Cerebellar nuclear complex (tissue), 1 donor: ENCODE results near the gene GNG2.

Experiments used
- DNase-seq, 2 experiments: peaks; one replicate each; lab custom pipeline; 2025; lab: John Stamatoyannopoulos, UW

The GNG2 gene

DNA sequence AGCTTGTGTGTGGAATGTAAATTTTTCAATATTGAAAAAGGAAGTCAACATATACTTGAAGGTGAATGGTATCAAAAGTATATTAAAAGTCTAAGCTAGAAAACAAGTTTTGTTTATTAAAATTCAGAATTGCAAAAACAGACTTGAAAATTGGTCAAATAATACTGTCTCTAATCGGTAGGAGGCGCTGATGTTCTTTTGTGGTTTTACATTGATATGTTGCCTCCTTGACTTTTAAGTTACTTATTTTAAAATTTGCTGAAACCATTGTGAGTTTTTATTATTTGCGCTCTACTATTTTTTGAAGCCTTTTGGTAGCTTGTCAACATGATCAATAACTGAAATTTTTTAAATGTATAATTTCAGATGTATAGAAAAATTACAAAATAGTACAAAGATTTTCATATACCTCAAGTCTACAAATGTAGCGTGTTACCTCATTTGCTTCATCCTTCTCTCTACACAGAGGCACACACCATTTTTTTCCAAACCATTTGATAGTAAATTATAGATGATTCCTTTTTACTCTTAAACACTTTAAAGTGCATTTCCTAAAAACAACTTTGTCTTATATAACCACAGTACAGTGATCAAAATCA is 135.8 kb downstream of the GNG2 start:
- no peak for DNase-seq

DNA sequence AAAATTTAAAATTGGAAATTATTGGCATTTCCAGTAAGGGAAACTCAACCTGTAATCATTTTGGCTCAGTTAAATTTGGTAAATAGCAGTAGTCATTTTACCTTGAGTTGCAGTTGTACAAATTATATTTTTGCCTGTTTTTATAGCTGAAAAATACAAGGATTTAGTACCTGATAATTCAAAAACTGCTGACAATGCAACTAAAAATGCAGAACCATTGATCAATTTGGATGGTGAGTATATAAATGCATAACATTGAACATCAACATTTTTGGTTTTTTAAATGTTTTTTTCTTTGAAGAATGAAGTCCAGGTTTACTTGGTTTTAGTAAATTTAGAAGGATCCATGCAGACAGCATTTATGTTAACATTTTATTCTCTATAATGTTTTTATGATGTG is 137.9 kb downstream of the GNG2 start:
- no peak for DNase-seq

DNA sequence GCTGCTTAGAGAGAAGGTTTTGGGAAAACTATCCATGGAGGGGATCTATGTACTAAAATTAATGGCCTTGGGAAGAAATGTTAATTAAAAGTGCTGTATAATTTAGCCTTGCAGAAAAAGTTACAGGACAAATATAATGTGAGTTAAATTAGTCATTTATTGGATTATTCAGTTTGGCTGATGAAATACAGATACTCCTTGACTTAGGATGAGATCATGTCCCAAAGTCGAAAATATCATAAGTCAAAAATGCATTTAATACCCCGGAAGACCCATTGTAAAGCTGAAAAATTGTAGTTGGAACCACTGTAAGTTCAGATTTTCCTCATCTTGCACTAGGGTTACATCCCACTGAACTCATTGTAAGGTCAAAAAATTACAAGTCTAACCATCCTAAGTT is 138.7 kb downstream of the GNG2 start:
- DNase-seq = no peak

DNA sequence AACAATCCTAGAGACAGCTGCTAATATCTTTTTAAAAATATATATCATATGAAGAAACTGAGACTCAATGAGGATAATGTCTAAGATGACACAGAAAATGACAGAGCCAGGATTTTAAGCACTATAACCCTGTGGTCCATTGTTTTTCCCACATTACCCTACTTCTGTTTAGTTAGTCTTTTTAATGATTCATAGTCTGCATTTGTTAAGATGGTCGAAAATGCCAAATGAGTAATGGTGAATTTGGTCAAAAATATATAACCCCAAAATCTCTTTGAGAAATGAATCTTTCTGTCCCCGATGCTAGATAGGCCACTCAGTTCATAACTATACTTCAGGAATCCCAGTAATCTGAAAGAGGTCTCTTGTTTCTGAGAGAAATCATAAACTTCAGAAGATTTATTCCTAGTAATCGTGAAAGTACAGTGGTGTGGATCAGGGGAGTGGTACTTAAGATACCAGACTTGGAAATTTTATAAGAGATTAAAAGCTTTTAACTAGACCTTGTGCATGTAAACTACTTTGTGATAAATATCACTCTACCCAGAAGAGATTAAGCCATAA is 139.7 kb downstream of the GNG2 start:
- DNase-seq = no peak

DNA sequence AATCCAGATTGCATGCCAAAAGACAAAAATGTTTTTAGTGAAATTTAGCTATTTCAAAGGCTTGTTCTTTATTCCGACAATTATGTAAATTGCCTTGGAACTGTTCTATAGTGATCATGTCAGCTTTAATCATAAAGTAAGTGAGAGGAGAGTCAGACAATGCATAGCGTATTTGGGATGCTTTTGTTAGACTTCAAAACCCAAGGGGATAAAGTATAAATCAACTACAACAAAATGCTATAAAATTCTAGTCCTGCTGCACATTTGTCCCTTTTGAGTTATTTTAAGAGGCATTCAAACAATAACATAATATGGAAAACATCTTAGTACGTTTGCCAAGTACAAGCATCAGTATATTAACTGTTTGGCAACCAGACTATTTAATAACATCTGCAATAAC is 140.3 kb downstream of the GNG2 start:
- DNase-seq = no peak

GRCh38 chr14:52002542-52002941 is 142.1 kb downstream of the GNG2 start:
- DNase-seq = no peak

DNA sequence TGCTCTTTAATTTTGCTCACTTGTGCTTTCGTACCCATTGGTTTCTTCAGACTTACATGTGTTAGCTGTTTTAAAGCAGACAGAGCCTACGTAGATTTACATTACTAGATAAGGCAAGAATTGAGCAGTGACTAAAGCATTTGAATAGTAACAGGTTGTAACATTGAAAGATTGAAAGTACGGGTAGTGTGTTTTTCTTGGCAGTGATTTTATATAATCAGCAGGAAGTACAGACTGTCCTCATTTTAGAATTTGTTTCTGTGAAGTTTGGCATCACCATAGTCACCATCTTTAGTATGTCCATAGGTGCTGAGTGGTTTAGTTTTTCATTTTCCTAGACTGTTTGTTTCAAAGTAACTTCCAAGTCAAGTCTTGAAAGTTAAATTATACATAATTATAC is 142.9 kb downstream of the GNG2 start:
- DNase-seq = no peak

GRCh38 chr14:52005625-52006024 is 145.2 kb downstream of the GNG2 start:
- no peak for DNase-seq

DNA sequence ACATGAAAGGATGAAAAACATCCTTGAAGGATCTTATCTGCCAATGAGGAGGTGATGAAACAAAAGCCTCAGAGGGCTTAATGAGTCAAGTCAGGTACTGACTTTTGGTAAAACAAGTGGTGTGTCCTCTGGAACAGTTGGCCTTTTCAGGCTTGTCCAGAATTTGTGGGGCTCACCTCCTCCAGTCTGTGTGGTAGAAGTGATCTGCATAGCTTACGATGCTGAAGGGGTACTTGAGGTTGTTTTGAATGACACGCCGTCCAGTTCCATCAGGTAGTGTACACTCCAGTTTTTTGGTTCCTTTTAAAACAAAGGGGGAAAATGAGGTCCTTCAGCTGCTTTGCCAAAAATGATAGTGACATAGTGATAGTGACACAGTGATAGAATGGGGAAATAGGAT is 145.9 kb downstream of the GNG2 start:
- no peak for DNase-seq

GRCh38 chr14:52007211-52007610 is 146.8 kb downstream of the GNG2 start:
- no peak for DNase-seq

GRCh38 chr14:52007637-52008036 is 147.2 kb downstream of the GNG2 start:
- no peak for DNase-seq

DNA sequence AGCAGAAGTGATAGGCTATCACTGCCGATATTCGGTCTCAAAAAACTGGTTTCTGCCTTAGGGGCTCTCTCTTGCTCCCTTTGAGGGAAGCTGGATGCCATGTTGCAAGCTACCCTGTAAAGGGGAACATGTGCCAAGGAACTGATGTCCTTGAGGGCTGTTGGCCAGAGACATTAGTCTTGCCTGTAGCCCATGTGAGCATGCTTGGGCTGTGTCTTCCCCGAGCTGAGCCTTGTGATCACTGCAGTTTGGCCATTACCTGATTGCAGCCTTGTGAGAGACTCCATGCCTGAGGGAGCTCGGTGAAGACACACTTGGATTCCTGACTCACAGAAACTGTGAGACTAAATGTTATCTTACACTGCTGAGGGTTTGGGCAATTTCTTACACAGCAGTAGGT is 147.7 kb downstream of the GNG2 start:
- DNase-seq = no peak

GRCh38 chr14:52010173-52010693 is 149.8 kb downstream of the GNG2 start:
- no peak for DNase-seq

- no peak for DNase-seq
Measured at GRCh38 chr14:52011523-52011922, 151.1 kb downstream of the GNG2 start.

DNA sequence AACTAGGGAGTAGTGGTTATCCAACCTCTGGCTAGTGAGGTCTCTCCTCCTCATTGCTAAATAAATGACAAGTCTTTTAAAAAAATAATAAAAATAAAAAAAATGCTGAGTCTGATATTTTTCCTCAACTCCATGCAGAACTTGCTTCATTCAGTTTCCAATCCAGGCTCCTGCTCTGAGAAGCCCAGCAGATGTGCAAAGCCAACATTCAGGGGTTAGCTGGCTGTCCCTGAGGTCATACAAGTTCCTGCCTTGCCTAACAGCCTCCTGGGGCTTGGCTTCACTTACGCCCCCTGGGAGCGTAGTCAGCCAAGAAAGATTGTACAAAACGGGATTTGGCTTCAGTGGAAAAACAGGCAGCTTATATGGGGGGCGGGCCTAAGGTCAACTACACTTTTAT is 152.2 kb downstream of the GNG2 start:
- no peak for DNase-seq

GRCh38 chr14:52013984-52014600 is 153.7 kb downstream of the GNG2 start:
- DNase-seq = no peak

- no peak for DNase-seq
Measured at GRCh38 chr14:52014601-52015267, 154.3 kb downstream of the GNG2 start.

GRCh38 chr14:52015411-52016030 is 155.1 kb downstream of the GNG2 start:
- DNase-seq = no peak

GRCh38 chr14:52018252-52018651 is 157.8 kb downstream of the GNG2 start:
- DNase-seq = no peak

GRCh38 chr14:52018970-52019369 is 158.6 kb downstream of the GNG2 start:
- no peak for DNase-seq
